H9 (cell line): ENCODE results near the gene POU2AF1. TPM values are rescaled to one million over a fixed set of nuclear protein-coding genes. Genes with fewer than 3 reads are reported as not detected.

Experiments used
- DNase-seq: peaks from one replicate; pipeline ENCODE4 v3.0.0-alpha.2; 2017
- H2AFZ ChIP-seq: one replicate; pipeline ENCODE4 v1.6.1; 2013; ENCODE audit warnings: mild to moderate bottlenecking, low read length, control low read depth, moderate library complexity
- H2AK5ac ChIP-seq: 2 replicates; pipeline ENCODE4 v1.6.1; 2013; ENCODE audit warnings: low read length, control low read depth, mixed read lengths; ENCODE audit not compliant: insufficient read length
- H2BK120ac ChIP-seq: one replicate; pipeline ENCODE4 v1.6.1; 2013; ENCODE audit warnings: low read depth, mild to moderate bottlenecking, low read length, control low read depth, inconsistent platforms; ENCODE audit not compliant: poor library complexity, severe bottlenecking
- H2BK12ac ChIP-seq: 2 replicates; pipeline ENCODE4 v1.6.1; 2013; ENCODE audit warnings: low read length, control low read depth, mixed read lengths, low read depth; ENCODE audit not compliant: insufficient read length
- H2BK15ac ChIP-seq: 2 replicates; pipeline ENCODE4 v1.6.1; 2013; ENCODE audit warnings: low read depth, low read length, control low read depth
- H2BK20ac ChIP-seq: one replicate; pipeline ENCODE4 v1.6.1; 2013; ENCODE audit warnings: low read depth, mild to moderate bottlenecking, low read length, control low read depth, inconsistent platforms; ENCODE audit not compliant: poor library complexity, severe bottlenecking
- H2BK5ac ChIP-seq: 2 replicates; pipeline ENCODE4 v1.6.1; 2013; ENCODE audit warnings: low read length, control low read depth, mixed read lengths; ENCODE audit not compliant: insufficient read length
- H3K14ac ChIP-seq: 2 replicates; pipeline ENCODE4 v1.6.1; 2013; ENCODE audit warnings: low read length, control low read depth; ENCODE audit not compliant: insufficient read depth
- H3K18ac ChIP-seq: 2 replicates; pipeline ENCODE4 v1.6.1; 2013; ENCODE audit warnings: low read depth, mild to moderate bottlenecking, mixed read lengths, low read length, control low read depth; ENCODE audit not compliant: insufficient read length
- H3K23ac ChIP-seq: 2 replicates; pipeline ENCODE4 v1.6.1; 2013; ENCODE audit warnings: low read length, control low read depth, mixed read lengths, low read depth; ENCODE audit not compliant: insufficient read length
- H3K23me2 ChIP-seq: 2 replicates; pipeline ENCODE4 v1.6.1; 2013; ENCODE audit warnings: low read depth, mild to moderate bottlenecking, mixed read lengths, low read length, control low read depth; ENCODE audit not compliant: insufficient read length, poor library complexity, severe bottlenecking
- H3K27ac ChIP-seq: 2 replicates; pipeline ENCODE4 v1.5.1; 2013; ENCODE audit warnings: low read length, control low read depth, mixed read lengths, low read depth; ENCODE audit not compliant: insufficient read length
- H3K27me3 ChIP-seq: 2 replicates; pipeline ENCODE4 v1.6.1; 2013; ENCODE audit warnings: low read length, control low read depth, inconsistent platforms; ENCODE audit not compliant: insufficient read depth
- H3K4ac ChIP-seq: 2 replicates; pipeline ENCODE4 v1.6.1; 2013; ENCODE audit warnings: low read depth, mild to moderate bottlenecking, control low read depth, inconsistent platforms, low read length, moderate library complexity
- H3K4me1 ChIP-seq: 2 replicates; pipeline ENCODE4 v1.6.1; 2013; ENCODE audit warnings: low read length, control low read depth, inconsistent platforms; ENCODE audit not compliant: insufficient read depth
- H3K4me2 ChIP-seq: 2 replicates; pipeline ENCODE4 v1.6.1; 2013; ENCODE audit warnings: low read length, control low read depth, mixed read lengths; ENCODE audit not compliant: insufficient read length, insufficient read depth
- H3K56ac ChIP-seq: 2 replicates; pipeline ENCODE4 v1.6.1; 2013; ENCODE audit warnings: low read depth, mild to moderate bottlenecking, mixed read lengths, low read length, control low read depth; ENCODE audit not compliant: insufficient read length
- H3K79me1 ChIP-seq: 2 replicates; pipeline ENCODE4 v1.6.1; 2013; ENCODE audit warnings: low read depth, mild to moderate bottlenecking, moderate library complexity, low read length, control low read depth, inconsistent platforms; ENCODE audit not compliant: insufficient read depth, poor library complexity, severe bottlenecking
- H3K79me2 ChIP-seq: 2 replicates; pipeline ENCODE4 v1.6.1; 2013; ENCODE audit warnings: low read length, control low read depth, inconsistent platforms; ENCODE audit not compliant: insufficient read depth
- H3K9ac ChIP-seq: 2 replicates; pipeline ENCODE4 v1.6.1; 2013; ENCODE audit warnings: low read length, control low read depth, mixed read lengths; ENCODE audit not compliant: insufficient read length; ENCODE audit errors: extremely low read depth
- H3K9me3 ChIP-seq: one replicate; pipeline ENCODE4 v1.6.1; 2013; ENCODE audit warnings: low read depth, low read length, inconsistent platforms; ENCODE audit not compliant: control insufficient read depth
- H3T11ph ChIP-seq: one replicate; pipeline ENCODE4 v1.6.1; 2013; ENCODE audit warnings: mild to moderate bottlenecking, low read length, control low read depth, inconsistent platforms
- H4K20me1 ChIP-seq: one replicate; pipeline ENCODE4 v1.6.1; 2013; ENCODE audit not compliant: control insufficient read depth, insufficient read length, insufficient read depth
- H4K5ac ChIP-seq: 2 replicates; pipeline ENCODE4 v1.6.1; 2013; ENCODE audit warnings: low read depth, mild to moderate bottlenecking, mixed read lengths, low read length, control low read depth; ENCODE audit not compliant: insufficient read length
- H4K8ac ChIP-seq: replicated peaks from 2 replicates; pipeline ENCODE4 v1.6.1; 2013; ENCODE audit warnings: low read length, control low read depth, mixed read lengths, low read depth; ENCODE audit not compliant: insufficient read length
- H4K91ac ChIP-seq: 2 replicates; pipeline ENCODE4 v1.6.1; 2013; ENCODE audit warnings: low read depth, mild to moderate bottlenecking, moderate library complexity, mixed read lengths, low read length, control low read depth; ENCODE audit not compliant: insufficient read length
- H3K27ac Mint-ChIP-seq, 3 experiments: 2 replicates in 2 of 3; 3 replicates in 1 of 3; pipeline ENCODE4 v1.8.0; 2020 to 2021; ENCODE audit warnings: mixed read lengths in 3 of 3, mild to moderate bottlenecking in 1 of 3, moderate library complexity in 1 of 3
- H3K27me3 Mint-ChIP-seq: 2 replicates; pipeline ENCODE4 v1.8.0; 2021; ENCODE audit warnings: low read depth, mild to moderate bottlenecking, moderate library complexity, mixed read lengths
- H3K36me3 Mint-ChIP-seq, 3 experiments: 2 replicates in 2 of 3; 3 replicates in 1 of 3; pipeline ENCODE4 v1.8.0; 2020 to 2021; ENCODE audit warnings: low read depth in 3 of 3, mixed read lengths in 3 of 3; ENCODE audit not compliant: insufficient read depth in 1 of 3
- H3K4me1 Mint-ChIP-seq, 2 experiments: 2 replicates each; pipeline ENCODE4 v1.8.0; 2020; ENCODE audit warnings: mixed read lengths in 2 of 2
- H3K4me3 Mint-ChIP-seq, 2 experiments: 2 replicates in 1 of 2; 3 replicates in 1 of 2; pipeline ENCODE4 v1.8.0; 2020 to 2021; ENCODE audit warnings: mild to moderate bottlenecking in 2 of 2, mixed read lengths in 2 of 2, moderate library complexity in 1 of 2
- H3K9me3 Mint-ChIP-seq, 2 experiments: 2 replicates in 1 of 2; 3 replicates in 1 of 2; pipeline ENCODE4 v1.8.0; 2020; ENCODE audit warnings: mild to moderate bottlenecking in 2 of 2, mixed read lengths in 2 of 2, moderate library complexity in 1 of 2
- CTCF ChIP-seq: fragments of 200-600 bp; sonication (generic); conservative IDR thresholded peaks from 3 replicates; pipeline ENCODE4 v1.8.0; 2021; ENCODE audit warnings: antibody characterized with exemption, mild to moderate bottlenecking
- WGBS: extraction: QIAGEN DNeasy Blood & Tissue Kit; methylation state at CpG from one replicate; pipeline ENCODE4 v1.1.7; 2013; ENCODE audit warnings: missing lambda C conversion rate, low lambda C conversion rate, mixed read lengths; ENCODE audit not compliant: insufficient read length; ENCODE audit errors: extremely low coverage; 5-methylcytosine and 5-hydroxymethylcytosine counted together
- total RNA-seq: library from RNA; stranded (reverse); gene quantifications from 2 replicates; pipeline ENCODE4 v1.2.1, GENCODE V29; 2021

The POU2AF1 gene
- total RNA-seq, 1 experiment from 2014 or later: not detected

- Histone ChIP-seq H4K5ac (no peak overlapping the region), H2AK5ac (no peak overlapping the region), H3K18ac (no peak overlapping the region), H3K14ac (no peak overlapping the region; the same call in 1 of the 2 replicates), H3K27me3 (no peaks in the 10 kb centered on the region), H3K27ac (no peak overlapping the region), H2AFZ (no peak overlapping the region), H3K23me2 (no peaks in the 10 kb centered on the region), H2BK12ac (no peak overlapping the region), H2BK5ac (no peak overlapping the region), H4K8ac (no peak overlapping the region), H3T11ph (no peak overlapping the region), H2BK15ac (peak overlapping the region; percentile 12; the same call in 1 of the 2 replicates), H3K4me2 (no peak overlapping the region), H2BK120ac (no peak overlapping the region), H3K4ac (no peak overlapping the region), H3K9me3 (no peaks in the 10 kb centered on the region), H4K91ac (no peak overlapping the region), H2BK20ac (no peak overlapping the region), H3K9ac (no peak overlapping the region), H3K4me1 (no peaks in the 10 kb centered on the region), H3K56ac (no peak overlapping the region), H3K23ac (no peak overlapping the region), H3K79me2 (no peaks in the 10 kb centered on the region), H3K79me1 (no peaks in the 10 kb centered on the region), H4K20me1 (no peaks in the 10 kb centered on the region)
- Mint-ChIP-seq H3K9me3 (no peaks in the 10 kb centered on the region; a peak in 2 of 5 replicates), H3K36me3 (no peaks in the 10 kb centered on the region), H3K27me3 (peaks cover 4% of the 10 kb centered on the region; the same call in 1 of the 2 replicates), H3K4me1 (peaks cover 3 to 5% of the 10 kb centered on the region in 2 experiments; a peak in 3 of 4 replicates), H3K4me3 (no peak overlapping the region), H3K27ac (no peak overlapping the region)
- WGBS: no CpG with 5 or more reads among the region's 6 CpGs
- no peak for TF ChIP-seq CTCF
- DNase-seq: no peak
Measured at GRCh38 chr11:111319296-111319695, 59.8 kb downstream of the POU2AF1 start.
